NCI-H748 (cell line): ENCODE data around the gene JPH3.
"Not testable (repeated sequence)": the region's sequence is repeated elsewhere in the genome, so short reads cannot be mapped to it uniquely, and the experiment has no call there.

Source experiments
- DNase-seq: peaks from one replicate; lab custom pipeline; 2025; ENCODE audit not compliant: unreplicated experiment; lab: John Stamatoyannopoulos, UW

Gene JPH3

GRCh38 chr16:87708881-87709638 is 106.8 kb downstream of the JPH3 start:
- no peak for DNase-seq

GRCh38 chr16:87709677-87710076 is 107.4 kb downstream of the JPH3 start:
- DNase-seq, result no peak

- no peak for DNase-seq
These were observed 108.6 kb downstream of the JPH3 start for GRCh38 chr16:87710887-87711286.

- no peak for DNase-seq
These were observed 110.0 kb downstream of the JPH3 start for GRCh38 chr16:87712184-87712762.

GRCh38 chr16:87713451-87714229 is 111.3 kb downstream of the JPH3 start:
- no peak for DNase-seq

- DNase-seq, result no peak
These were observed 112.9 kb downstream of the JPH3 start for GRCh38 chr16:87715231-87715630.

GRCh38 chr16:87715658-87716057 is 113.3 kb downstream of the JPH3 start:
- DNase-seq, result no peak

DNA sequence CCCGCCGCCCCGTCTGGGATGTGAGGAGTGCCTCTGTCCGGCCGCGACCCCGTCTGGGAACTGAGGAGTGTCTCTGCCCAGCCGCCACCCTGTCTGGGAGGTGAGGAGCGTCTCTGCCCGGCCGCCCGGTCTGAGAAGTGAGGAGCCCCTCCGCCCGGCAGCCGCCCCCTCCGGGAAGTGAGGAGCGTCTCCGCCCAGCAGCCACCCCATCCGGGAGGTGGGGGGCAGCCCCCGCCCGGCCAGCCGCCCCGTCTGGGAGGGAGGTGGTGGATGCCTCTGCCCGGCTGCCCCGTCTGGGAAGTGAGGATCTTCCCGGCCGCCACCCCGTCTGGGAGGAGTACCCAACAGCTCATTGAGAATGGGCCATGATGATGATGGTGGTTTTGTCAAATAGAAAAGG is 116.5 kb downstream of the JPH3 start:
- not testable (repeated sequence) for DNase-seq

- no peak for DNase-seq
These were observed 118.1 kb downstream of the JPH3 start for GRCh38 chr16:87720446-87720845.

DNA sequence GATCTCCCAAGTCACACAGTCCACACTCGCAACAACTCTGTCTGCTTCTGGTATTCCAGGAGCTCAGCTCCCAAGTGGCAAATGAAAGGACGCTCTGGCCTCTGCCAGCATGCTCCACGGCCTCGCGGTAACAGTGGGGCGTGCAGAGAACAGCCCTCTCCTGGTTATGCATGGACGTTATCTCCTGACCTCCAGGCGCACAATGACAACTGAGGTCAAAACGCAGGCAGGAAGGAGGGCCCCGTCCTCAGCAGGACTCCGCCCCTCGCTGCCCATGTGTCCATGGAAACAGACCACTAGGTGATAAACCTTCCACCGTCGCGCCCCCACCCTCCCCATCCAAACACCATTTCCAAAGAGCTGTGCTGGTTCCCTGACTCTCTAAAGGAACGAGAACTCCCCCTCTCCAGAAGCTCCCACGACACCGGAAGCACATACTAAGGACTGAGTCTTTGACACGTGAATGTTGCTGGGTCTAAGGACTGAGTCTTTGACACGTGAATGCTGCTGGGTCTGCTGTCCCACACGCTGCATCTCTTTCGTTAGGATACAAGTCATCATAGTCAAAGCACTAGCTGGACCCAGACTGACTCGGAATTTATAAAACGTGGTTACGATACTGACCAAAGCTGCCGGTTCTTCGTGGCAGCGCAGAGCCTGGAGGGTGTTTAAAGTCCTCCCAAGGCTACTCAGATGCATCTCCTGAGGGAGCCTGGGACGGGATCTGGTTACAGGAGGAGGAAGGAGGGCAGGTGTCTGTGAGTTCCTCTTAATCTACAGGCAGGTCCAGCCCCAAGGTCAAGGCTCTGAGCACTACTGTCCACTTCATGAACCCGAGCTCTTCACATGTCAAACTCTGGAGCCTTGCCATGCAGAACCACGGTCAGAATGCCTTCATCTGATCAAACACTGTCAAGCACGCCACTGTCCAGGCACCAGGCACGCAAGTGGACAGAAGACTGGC is 119.6 kb downstream of the JPH3 start:
- DNase-seq, result peak; percentile 8

DNA sequence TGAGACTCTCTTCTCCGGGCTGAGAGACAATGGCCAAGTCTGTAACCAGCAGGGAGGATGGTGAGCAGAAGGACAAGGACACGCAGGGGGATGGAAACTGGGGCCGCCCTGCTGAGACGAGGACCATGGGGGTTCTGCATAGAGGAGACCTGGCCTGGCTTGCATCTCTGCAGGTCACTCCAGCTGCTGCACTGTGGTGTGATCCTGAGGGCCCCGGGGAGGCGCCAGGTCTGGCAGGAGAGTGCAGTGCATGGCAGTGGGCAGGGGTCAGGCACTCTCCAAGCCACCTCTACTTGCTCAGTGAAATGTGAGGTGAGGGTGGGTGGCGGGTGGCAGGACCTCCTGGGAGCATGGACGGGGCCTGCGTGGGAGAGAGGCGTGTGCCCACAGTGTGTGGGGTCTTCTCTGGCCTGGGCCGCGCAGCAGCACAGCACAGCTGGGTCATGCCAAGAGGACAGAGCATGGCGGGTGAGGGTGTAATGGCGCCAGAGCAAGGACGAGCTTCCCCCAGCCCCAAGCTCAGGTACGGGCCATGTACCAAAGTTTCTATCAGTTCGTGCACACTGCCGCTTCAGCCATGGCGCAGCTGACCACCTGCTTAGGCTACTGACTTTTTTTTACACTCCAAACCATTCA is 120.4 kb downstream of the JPH3 start:
- DNase-seq, result no peak

DNA sequence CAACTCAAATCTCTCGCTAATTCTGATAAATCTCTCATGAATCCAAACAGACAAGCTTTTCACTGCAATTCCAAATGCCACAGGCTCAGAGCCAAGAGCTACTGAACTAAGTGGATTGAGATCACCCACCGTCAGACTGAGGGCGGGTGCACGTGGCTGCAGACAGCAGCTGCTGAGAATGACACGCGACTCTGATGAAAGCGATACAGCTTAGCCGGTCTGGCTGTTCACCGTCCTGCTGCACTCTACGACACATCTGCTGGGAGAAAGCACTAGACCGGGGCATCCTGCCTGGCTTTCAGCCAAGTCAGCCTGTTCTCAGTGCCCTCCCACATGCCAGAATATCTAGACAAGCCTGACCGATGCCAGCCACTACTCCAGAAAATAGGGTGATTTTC is 120.9 kb downstream of the JPH3 start:
- DNase-seq, result peak; percentile 82

GRCh38 chr16:87724490-87725291 is 122.4 kb downstream of the JPH3 start:
- DNase-seq, result peak; percentile 70

DNA sequence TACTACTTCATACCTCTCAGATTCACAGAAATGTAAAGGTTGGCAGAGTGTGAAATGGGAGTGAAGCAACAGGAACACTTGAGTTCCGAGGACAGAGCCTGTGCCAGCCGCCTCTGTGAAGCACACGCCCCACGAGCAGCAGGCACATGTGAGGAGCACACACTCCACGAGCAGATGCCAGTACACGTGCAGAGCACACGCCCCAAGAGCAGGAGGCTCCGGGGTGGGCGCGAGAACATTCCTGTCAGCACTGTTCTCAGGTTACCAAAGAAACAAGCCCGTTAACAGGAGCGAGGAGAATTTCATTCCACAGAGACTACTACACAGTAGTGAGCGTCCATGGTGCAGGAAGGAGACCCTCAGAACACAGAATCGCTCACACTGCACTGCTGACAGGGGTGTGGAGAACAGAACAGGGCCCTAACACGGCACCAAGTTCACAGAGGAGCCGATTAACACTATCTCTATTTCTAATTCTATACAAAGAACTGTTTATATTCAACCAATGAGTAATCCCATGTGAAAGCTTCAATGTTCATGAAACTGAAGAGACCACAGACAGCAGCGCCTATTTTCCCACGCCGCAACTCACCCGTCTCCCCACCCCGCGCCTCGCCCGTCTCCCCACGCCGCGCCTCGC is 123.4 kb downstream of the JPH3 start:
- DNase-seq, result no peak

GRCh38 chr16:87726577-87726976 is 124.3 kb downstream of the JPH3 start:
- not testable (repeated sequence) for DNase-seq

- no peak for DNase-seq
These were observed 125.0 kb downstream of the JPH3 start for GRCh38 chr16:87727346-87727745.

DNA sequence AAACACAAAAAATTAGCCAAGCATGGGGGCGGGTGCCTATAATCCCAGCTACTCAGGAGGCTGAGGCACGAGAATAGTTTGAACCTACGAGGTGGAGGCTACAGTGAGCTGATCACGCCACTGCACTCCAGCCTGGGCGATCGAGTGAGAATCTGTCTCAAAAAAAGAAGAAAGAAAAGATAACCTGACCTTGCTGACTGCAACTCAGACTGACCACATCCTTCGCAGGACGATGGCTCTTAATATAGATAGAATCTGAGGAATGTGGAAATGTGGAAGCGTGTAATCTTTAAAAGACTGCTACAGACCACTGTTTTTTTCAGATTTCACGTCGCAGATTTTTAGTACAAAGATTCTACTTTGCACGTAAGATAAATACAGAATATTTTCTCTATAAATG is 125.7 kb downstream of the JPH3 start:
- DNase-seq, result no peak

- DNase-seq, result no peak
These were observed 127.1 kb downstream of the JPH3 start for GRCh38 chr16:87729266-87729954.

DNA sequence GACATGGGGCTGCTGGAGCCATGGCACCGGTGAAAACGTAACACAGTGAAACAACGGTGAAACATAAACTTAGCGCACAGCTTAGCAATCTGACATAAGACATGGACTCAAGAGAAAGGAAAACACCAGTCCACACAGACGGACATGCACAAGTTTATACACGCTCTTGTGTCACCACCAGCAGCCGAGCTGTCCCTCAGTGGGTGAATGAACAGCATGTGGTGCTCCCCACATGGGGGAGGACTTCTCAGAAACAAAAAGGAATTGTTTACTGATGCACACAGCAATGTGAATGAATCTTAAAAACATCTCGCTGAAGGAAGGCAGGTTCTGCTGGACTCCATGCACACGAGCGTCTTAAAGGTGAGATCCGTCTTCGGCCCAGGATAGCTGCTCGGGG is 129.3 kb downstream of the JPH3 start:
- no peak for DNase-seq
